HepG2 (cell line): Measurements from ENCODE around the gene ARAP1. TPM values are rescaled to one million over a fixed set of nuclear protein-coding genes. Genes with fewer than 3 reads are reported as not detected.
A peak's percentile ranks its signal among the peaks of the same experiment; 100 is the strongest.

Experiments used
- FIP1L1 ChIP-seq: fragments of 200-400 bp; formaldehyde crosslinking; IDR thresholded peaks from 2 replicates; pipeline ENCODE4 v1.6.1; 2018; ENCODE audit warnings: low read depth, mild to moderate bottlenecking, low read length, moderate library complexity, borderline replicate concordance; ENCODE audit not compliant: insufficient read depth
- FOXO1 ChIP-seq: sonication (generic); formaldehyde crosslinking; IDR thresholded peaks from 2 replicates; pipeline ENCODE4 v1.4.0; 2020; ENCODE audit warnings: missing genetic modification reagents
- HDAC2 ChIP-seq: sonication (generic); formaldehyde crosslinking; IDR thresholded peaks from 2 replicates; pipeline ENCODE4 v1.4.0; 2020; ENCODE audit warnings: missing genetic modification reagents
- MYC ChIP-seq: sonication (generic); formaldehyde crosslinking; IDR thresholded peaks from 2 replicates; pipeline ENCODE4 v1.9.0; 2021; ENCODE audit warnings: missing genetic modification reagents, borderline replicate concordance
- NCOA2 ChIP-seq: sonication (generic); formaldehyde crosslinking; IDR thresholded peaks from 2 replicates; pipeline ENCODE4 v1.8.0; 2022; ENCODE audit warnings: inconsistent platforms
- POLR2AphosphoS5 ChIP-seq: IDR thresholded peaks from 2 replicates; pipeline ENCODE4 v1.6.1; 2012; ENCODE audit warnings: low read depth, low read length
- RBAK ChIP-seq: sonication (generic); formaldehyde crosslinking; IDR thresholded peaks from 2 replicates; pipeline ENCODE4 v1.5.1; 2020; ENCODE audit warnings: mild to moderate bottlenecking, missing genetic modification reagents
- RELA ChIP-seq: sonication (generic); formaldehyde crosslinking; IDR thresholded peaks from 2 replicates; pipeline ENCODE4 v1.4.0; 2020; ENCODE audit warnings: missing genetic modification reagents
- SPEN ChIP-seq: sonication (generic); formaldehyde crosslinking; IDR thresholded peaks from 2 replicates; pipeline ENCODE4 v1.5.1; 2020; ENCODE audit warnings: low read depth, mild to moderate bottlenecking, missing genetic modification reagents
- ZBTB7A ChIP-seq: sonication (generic); formaldehyde crosslinking; IDR thresholded peaks from 2 replicates; pipeline ENCODE4 v1.8.0; 2022; ENCODE audit warnings: mild to moderate bottlenecking, missing genetic modification reagents
- polyA plus RNA-seq, 8 experiments: library from polyadenylated mRNA; depleted of rRNA in 3 of 8; stranded (reverse) in 7 of 8; unstranded in 1 of 8; fragments of >200 nt; fragmentation: Illumina TruSeq in 4 of 8; extraction: Trizol in 4 of 8; gene quantifications; 2 replicates each; pipeline versions ENCODE4 v1.2.1 to v1.2.3, GENCODE V29; 2011 to 2016; ENCODE audit warnings: low read depth in 4 of 8, missing spikeins in 1 of 8, mixed read lengths in 1 of 8; ENCODE audit not compliant: insufficient read depth in 1 of 8
- total RNA-seq, 5 experiments: library from RNA; depleted of rRNA; stranded (reverse); fragments of >200 nt; fragmentation: Illumina TruSeq; extraction: Trizol; gene quantifications; 2 replicates each; pipeline ENCODE4 v1.2.3, GENCODE V29; 2016; ENCODE audit warnings: low read depth in 1 of 5
- TF ChIP-seq, protein P1 (sequence below): sonication (generic); formaldehyde crosslinking; IDR thresholded peaks from 2 replicates; pipeline ENCODE4 v1.4.0; 2020; ENCODE audit warnings: mild to moderate bottlenecking, missing genetic modification reagents
- TF ChIP-seq, protein P2 (sequence below): sonication (generic); formaldehyde crosslinking; conservative IDR thresholded peaks from 2 replicates; pipeline ENCODE4 v1.8.1; 2023; ENCODE audit warnings: missing genetic modification reagents
- TF ChIP-seq, protein P3 (sequence below): sonication (generic); formaldehyde crosslinking; IDR thresholded peaks from 2 replicates; pipeline ENCODE4 v1.4.0; 2020; ENCODE audit warnings: missing genetic modification reagents
- TF ChIP-seq, protein P4 (sequence below): sonication (generic); formaldehyde crosslinking; IDR thresholded peaks from 2 replicates; pipeline ENCODE4 v1.5.0; 2020; ENCODE audit warnings: missing genetic modification reagents
- TF ChIP-seq, protein P5 (sequence below): sonication (generic); formaldehyde crosslinking; IDR thresholded peaks from 2 replicates; pipeline ENCODE4 v1.4.0; 2020; ENCODE audit warnings: missing genetic modification reagents
- TF ChIP-seq, protein P6 (sequence below): IDR thresholded peaks from 2 replicates; pipeline ENCODE4 v1.6.1; 2012; ENCODE audit warnings: inconsistent platforms
- TF ChIP-seq, protein P7 (sequence below): sonication (generic); formaldehyde crosslinking; IDR thresholded peaks from 2 replicates; pipeline ENCODE4 v1.4.0; 2020; ENCODE audit warnings: missing genetic modification reagents

Gene ARAP1
- total and polyA plus RNA-seq, 2 of the 13 experiments (the other 11 are each of a cell fraction or from before 2014, with no cell fraction given), result 43.2 to 55.5 TPM

DNA sequence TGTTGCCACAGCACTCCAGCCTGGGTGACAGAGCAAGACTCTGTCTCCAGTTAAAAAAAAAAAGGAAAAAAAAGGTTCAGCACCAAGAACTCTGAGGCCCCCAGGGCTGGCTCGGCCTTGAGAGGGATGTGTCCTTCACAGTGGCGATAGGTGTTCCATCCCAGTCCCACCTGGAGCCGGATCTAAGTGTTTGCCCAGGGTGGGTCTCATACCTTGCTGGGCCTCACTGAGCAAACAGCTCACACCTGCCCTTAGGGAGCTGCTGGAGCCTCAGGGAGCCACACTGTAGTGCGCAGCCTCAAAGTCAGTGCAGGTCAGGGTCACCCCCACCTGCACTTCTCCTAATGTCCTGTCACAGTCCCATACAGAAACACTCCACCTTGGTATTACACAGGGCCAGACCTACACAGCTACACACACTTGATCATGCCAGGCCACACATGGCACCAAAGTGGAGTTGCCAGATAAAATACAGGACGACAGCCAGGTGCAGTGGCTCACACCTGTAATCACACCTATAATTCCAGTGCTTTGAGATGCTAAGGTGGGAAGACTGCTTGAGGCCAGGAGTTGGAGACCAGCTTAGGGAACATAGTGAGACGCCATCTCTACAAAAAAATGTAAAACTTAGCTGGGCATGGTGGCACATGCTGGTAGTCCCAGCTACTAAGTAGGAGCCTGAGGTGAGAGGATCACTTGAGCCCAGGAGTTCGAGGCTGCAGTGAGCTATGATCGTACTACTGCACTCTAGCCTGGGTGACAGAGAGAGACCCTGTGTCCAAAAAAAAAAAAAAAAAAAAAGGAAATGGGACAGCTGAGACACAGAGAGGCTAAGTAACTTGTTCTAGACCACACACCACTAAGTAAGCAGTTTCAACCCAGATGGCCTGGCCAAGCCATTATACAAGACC lies 34.4 kb upstream of the ARAP1 start (continued):
- TF ChIP-seq RELA (CRISPR knock-in tag) (no peak), MYC (peak; percentile 33; the same call in 1 of the 2 replicates), POLR2AphosphoS5 (no peak), NCOA2 (CRISPR knock-in tag) (peak; percentile 86), FOXO1 (CRISPR knock-in tag) (peak; percentile 47; the same call in 1 of the 2 replicates), FIP1L1 (no peak), SPEN (CRISPR knock-in tag) (peak; percentile 58), ZBTB7A (no peak), HDAC2 (CRISPR knock-in tag) (peak; percentile 69), RBAK (CRISPR knock-in tag) (no peak)
- TF ChIP-seq, protein P1, sequence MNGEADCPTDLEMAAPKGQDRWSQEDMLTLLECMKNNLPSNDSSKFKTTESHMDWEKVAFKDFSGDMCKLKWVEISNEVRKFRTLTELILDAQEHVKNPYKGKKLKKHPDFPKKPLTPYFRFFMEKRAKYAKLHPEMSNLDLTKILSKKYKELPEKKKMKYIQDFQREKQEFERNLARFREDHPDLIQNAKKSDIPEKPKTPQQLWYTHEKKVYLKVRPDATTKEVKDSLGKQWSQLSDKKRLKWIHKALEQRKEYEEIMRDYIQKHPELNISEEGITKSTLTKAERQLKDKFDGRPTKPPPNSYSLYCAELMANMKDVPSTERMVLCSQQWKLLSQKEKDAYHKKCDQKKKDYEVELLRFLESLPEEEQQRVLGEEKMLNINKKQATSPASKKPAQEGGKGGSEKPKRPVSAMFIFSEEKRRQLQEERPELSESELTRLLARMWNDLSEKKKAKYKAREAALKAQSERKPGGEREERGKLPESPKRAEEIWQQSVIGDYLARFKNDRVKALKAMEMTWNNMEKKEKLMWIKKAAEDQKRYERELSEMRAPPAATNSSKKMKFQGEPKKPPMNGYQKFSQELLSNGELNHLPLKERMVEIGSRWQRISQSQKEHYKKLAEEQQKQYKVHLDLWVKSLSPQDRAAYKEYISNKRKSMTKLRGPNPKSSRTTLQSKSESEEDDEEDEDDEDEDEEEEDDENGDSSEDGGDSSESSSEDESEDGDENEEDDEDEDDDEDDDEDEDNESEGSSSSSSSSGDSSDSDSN, result no peak
- TF ChIP-seq, protein P2, sequence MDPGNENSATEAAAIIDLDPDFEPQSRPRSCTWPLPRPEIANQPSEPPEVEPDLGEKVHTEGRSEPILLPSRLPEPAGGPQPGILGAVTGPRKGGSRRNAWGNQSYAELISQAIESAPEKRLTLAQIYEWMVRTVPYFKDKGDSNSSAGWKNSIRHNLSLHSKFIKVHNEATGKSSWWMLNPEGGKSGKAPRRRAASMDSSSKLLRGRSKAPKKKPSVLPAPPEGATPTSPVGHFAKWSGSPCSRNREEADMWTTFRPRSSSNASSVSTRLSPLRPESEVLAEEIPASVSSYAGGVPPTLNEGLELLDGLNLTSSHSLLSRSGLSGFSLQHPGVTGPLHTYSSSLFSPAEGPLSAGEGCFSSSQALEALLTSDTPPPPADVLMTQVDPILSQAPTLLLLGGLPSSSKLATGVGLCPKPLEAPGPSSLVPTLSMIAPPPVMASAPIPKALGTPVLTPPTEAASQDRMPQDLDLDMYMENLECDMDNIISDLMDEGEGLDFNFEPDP (CRISPR knock-in tag), result no peak
- TF ChIP-seq, protein P3, sequence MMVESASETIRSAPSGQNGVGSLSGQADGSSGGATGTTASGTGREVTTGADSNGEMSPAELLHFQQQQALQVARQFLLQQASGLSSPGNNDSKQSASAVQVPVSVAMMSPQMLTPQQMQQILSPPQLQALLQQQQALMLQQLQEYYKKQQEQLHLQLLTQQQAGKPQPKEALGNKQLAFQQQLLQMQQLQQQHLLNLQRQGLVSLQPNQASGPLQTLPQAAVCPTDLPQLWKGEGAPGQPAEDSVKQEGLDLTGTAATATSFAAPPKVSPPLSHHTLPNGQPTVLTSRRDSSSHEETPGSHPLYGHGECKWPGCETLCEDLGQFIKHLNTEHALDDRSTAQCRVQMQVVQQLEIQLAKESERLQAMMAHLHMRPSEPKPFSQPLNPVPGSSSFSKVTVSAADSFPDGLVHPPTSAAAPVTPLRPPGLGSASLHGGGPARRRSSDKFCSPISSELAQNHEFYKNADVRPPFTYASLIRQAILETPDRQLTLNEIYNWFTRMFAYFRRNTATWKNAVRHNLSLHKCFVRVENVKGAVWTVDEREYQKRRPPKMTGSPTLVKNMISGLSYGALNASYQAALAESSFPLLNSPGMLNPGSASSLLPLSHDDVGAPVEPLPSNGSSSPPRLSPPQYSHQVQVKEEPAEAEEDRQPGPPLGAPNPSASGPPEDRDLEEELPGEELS, result peak; percentile 75
- TF ChIP-seq, protein P4, sequence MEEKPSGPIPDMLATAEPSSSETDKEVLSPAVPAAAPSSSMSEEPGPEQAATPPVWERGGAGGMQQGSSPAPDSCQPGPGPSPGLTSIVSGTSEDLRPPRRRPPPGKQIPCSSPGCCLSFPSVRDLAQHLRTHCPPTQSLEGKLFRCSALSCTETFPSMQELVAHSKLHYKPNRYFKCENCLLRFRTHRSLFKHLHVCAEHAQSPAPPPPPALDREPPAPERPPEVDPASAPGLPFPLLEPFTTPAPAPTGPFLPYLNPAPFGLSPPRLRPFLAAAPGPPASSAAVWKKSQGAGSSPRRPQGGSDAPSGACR, result no peak
- TF ChIP-seq, protein P5, sequence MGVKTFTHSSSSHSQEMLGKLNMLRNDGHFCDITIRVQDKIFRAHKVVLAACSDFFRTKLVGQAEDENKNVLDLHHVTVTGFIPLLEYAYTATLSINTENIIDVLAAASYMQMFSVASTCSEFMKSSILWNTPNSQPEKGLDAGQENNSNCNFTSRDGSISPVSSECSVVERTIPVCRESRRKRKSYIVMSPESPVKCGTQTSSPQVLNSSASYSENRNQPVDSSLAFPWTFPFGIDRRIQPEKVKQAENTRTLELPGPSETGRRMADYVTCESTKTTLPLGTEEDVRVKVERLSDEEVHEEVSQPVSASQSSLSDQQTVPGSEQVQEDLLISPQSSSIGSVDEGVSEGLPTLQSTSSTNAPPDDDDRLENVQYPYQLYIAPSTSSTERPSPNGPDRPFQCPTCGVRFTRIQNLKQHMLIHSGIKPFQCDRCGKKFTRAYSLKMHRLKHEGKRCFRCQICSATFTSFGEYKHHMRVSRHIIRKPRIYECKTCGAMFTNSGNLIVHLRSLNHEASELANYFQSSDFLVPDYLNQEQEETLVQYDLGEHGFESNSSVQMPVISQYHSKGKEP, result no peak
- TF ChIP-seq, protein P6, sequence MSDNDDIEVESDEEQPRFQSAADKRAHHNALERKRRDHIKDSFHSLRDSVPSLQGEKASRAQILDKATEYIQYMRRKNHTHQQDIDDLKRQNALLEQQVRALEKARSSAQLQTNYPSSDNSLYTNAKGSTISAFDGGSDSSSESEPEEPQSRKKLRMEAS, result no peak
- TF ChIP-seq, protein P7, sequence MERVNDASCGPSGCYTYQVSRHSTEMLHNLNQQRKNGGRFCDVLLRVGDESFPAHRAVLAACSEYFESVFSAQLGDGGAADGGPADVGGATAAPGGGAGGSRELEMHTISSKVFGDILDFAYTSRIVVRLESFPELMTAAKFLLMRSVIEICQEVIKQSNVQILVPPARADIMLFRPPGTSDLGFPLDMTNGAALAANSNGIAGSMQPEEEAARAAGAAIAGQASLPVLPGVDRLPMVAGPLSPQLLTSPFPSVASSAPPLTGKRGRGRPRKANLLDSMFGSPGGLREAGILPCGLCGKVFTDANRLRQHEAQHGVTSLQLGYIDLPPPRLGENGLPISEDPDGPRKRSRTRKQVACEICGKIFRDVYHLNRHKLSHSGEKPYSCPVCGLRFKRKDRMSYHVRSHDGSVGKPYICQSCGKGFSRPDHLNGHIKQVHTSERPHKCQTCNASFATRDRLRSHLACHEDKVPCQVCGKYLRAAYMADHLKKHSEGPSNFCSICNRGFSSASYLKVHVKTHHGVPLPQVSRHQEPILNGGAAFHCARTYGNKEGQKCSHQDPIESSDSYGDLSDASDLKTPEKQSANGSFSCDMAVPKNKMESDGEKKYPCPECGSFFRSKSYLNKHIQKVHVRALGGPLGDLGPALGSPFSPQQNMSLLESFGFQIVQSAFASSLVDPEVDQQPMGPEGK (CRISPR knock-in tag), result peak; percentile 62; the same call in 1 of the 2 replicates
